Activated T-cell treated with anti-CD3 and anti-CD28 coated beads, Interleukin-2, amount 50 U/mL, for 72 hours (primary cell): ENCODE measurements around the gene GPR107. TPM values are rescaled to one million over a fixed set of nuclear protein-coding genes. Genes with fewer than 3 reads are reported as not detected.
"Not testable (repeated sequence)": the region's sequence is repeated elsewhere in the genome, so short reads cannot be mapped to it uniquely, and the experiment has no call there.

Experiments
- ATAC-seq, 2 donors: fragments of 150-1000 bp; cut with Tn5 transposase; replicated peaks in 1 of 2; 2 replicates each; pipeline ENCODE4 v1.10.0; 2021; ENCODE audit warnings: moderate library complexity in 2 of 2, mild to moderate bottlenecking in 1 of 2
- DNase-seq, 2 donors: peaks; one replicate each; pipeline ENCODE4 v3.0.0; 2021 to 2022; ENCODE audit warnings: mixed read lengths in 1 of 2
- H3K27ac Mint-ChIP-seq: one replicate; pipeline ENCODE4 v1.8.0; 2022; ENCODE audit warnings: mild to moderate bottlenecking, moderate library complexity, mixed read lengths
- H3K27me3 Mint-ChIP-seq: one replicate; pipeline ENCODE4 v1.8.0; 2022; ENCODE audit warnings: low read depth, mixed read lengths
- H3K36me3 Mint-ChIP-seq, 2 donors: one replicate each; pipeline ENCODE4 v1.8.0; 2022; ENCODE audit warnings: mixed read lengths in 2 of 2, mild to moderate bottlenecking in 1 of 2; ENCODE audit not compliant: insufficient read depth in 2 of 2
- H3K4me1 Mint-ChIP-seq: one replicate; pipeline ENCODE4 v1.8.0; 2022; ENCODE audit warnings: low read depth, mixed read lengths
- H3K4me3 Mint-ChIP-seq, 2 donors: one replicate each; pipeline ENCODE4 v1.8.0; 2022; ENCODE audit warnings: mild to moderate bottlenecking in 2 of 2, mixed read lengths in 2 of 2, moderate library complexity in 2 of 2
- H3K9me3 Mint-ChIP-seq, 2 donors: one replicate each; pipeline ENCODE4 v1.8.0; 2022; ENCODE audit warnings: mixed read lengths in 2 of 2
- total RNA-seq, 2 donors: library from RNA; stranded (reverse); gene quantifications; one replicate each; pipeline ENCODE4 v1.2.3, GENCODE V29; 2022

The GPR107 gene
- total RNA-seq, 2 donors from 2014 or later: 27.3 to 31.7 TPM

GRCh38 chr9:130021123-130021522, 32.6 kb upstream of the GPR107 start:
- DNase-seq (no peak), ATAC-seq (no peak)
- Mint-ChIP-seq H3K4me3 (peak overlapping the region; percentile 72 to 84), H3K4me1 (peaks cover 99% of the 10 kb centered on the region), H3K27me3 (no peaks in the 10 kb centered on the region), H3K27ac (peak overlapping the region; percentile 88), H3K36me3 (peaks cover 11 to 26% of the 10 kb centered on the region in 2 donors), H3K9me3 (no peaks in the 10 kb centered on the region)

GRCh38 chr9:130021842-130022241, 31.9 kb upstream of the GPR107 start:
- Mint-ChIP-seq H3K36me3 (peaks cover 9 to 22% of the 10 kb centered on the region in 2 donors), H3K27ac (peak overlapping the region; percentile 88), H3K4me3 (peak overlapping the region; percentile 75 to 94), H3K4me1 (peaks cover 99% of the 10 kb centered on the region)
- not testable (repeated sequence) for DNase-seq, ATAC-seq, H3K27me3 Mint-ChIP-seq, H3K9me3 Mint-ChIP-seq

- H3K36me3 Mint-ChIP-seq: peaks cover 9 to 22% of the 10 kb centered on the region in 2 donors
- no peaks in the 10 kb centered on the region for H3K27me3 Mint-ChIP-seq
- peak overlapping the region; percentile 75 to 94 for H3K4me3 Mint-ChIP-seq
- DNase-seq (no peak), ATAC-seq (no peak)
- peaks cover 99% of the 10 kb centered on the region for H3K4me1 Mint-ChIP-seq
- peak overlapping the region; percentile 88 for H3K27ac Mint-ChIP-seq
- H3K9me3 Mint-ChIP-seq: no peaks in the 10 kb centered on the region
Measured at GRCh38 chr9:130022566-130023143, 31.1 kb upstream of the GPR107 start.

GRCh38 chr9:130023144-130023787, 30.4 kb upstream of the GPR107 start:
- Mint-ChIP-seq H3K36me3 (peaks cover 9 to 27% of the 10 kb centered on the region in 2 donors), H3K27ac (peak overlapping the region; percentile 88), H3K4me1 (peaks cover 99% of the 10 kb centered on the region), H3K4me3 (peak overlapping the region; percentile 75 to 94), H3K9me3 (no peaks in the 10 kb centered on the region), H3K27me3 (no peaks in the 10 kb centered on the region)
- ATAC-seq (peak; percentile 49 to 61), DNase-seq (peak; percentile 37 to 44)

GRCh38 chr9:130023994-130024596, 29.6 kb upstream of the GPR107 start:
- no peaks in the 10 kb centered on the region for H3K9me3 Mint-ChIP-seq
- no peaks in the 10 kb centered on the region for H3K27me3 Mint-ChIP-seq
- DNase-seq: no peak
- H3K4me3 Mint-ChIP-seq: peak overlapping the region; percentile 78 to 94
- ATAC-seq: no peak
- H3K4me1 Mint-ChIP-seq: peaks cover 100% of the 10 kb centered on the region
- H3K27ac Mint-ChIP-seq: peak overlapping the region; percentile 99
- H3K36me3 Mint-ChIP-seq: peaks cover 9 to 27% of the 10 kb centered on the region in 2 donors

- peak overlapping the region; percentile 78 to 94 for H3K4me3 Mint-ChIP-seq
Measured at GRCh38 chr9:130024597-130024994, 29.1 kb upstream of the GPR107 start.

GRCh38 chr9:130026583-130027340, 26.9 kb upstream of the GPR107 start:
- Mint-ChIP-seq H3K27me3 (no peaks in the 10 kb centered on the region), H3K9me3 (no peaks in the 10 kb centered on the region), H3K4me1 (peaks cover 100% of the 10 kb centered on the region), H3K36me3 (peaks cover 10 to 24% of the 10 kb centered on the region in 2 donors), H3K4me3 (peak overlapping the region; percentile 78 to 94), H3K27ac (peak overlapping the region; percentile 99)
- DNase-seq: no peak
- ATAC-seq: peak; percentile 0 to 7

More at GRCh38 chr9:130024597-130024994, 29.1 kb upstream of the GPR107 start:
- Mint-ChIP-seq H3K27ac (peak overlapping the region; percentile 99), H3K36me3 (peaks cover 9 to 30% of the 10 kb centered on the region in 2 donors), H3K9me3 (no peaks in the 10 kb centered on the region), H3K27me3 (no peaks in the 10 kb centered on the region), H3K4me1 (peaks cover 100% of the 10 kb centered on the region)
- DNase-seq (no peak), ATAC-seq (no peak)

- H3K4me3 Mint-ChIP-seq: peak overlapping the region; percentile 78 to 94
Measured at GRCh38 chr9:130027533-130028365, 26.0 kb upstream of the GPR107 start.

GRCh38 chr9:130028493-130029222, 25.0 kb upstream of the GPR107 start:
- ATAC-seq (no peak), DNase-seq (peak in 1 of 2 donors; percentile 8)
- no peaks in the 10 kb centered on the region for H3K9me3 Mint-ChIP-seq
- peaks cover 100% of the 10 kb centered on the region for H3K4me1 Mint-ChIP-seq
- no peaks in the 10 kb centered on the region for H3K27me3 Mint-ChIP-seq
- peak overlapping the region; percentile 93 to 94 for H3K4me3 Mint-ChIP-seq
- peaks cover 8 to 26% of the 10 kb centered on the region in 2 donors for H3K36me3 Mint-ChIP-seq
- H3K27ac Mint-ChIP-seq: peak overlapping the region; percentile 99

More at GRCh38 chr9:130027533-130028365, 26.0 kb upstream of the GPR107 start:
- H3K4me1 Mint-ChIP-seq: peaks cover 100% of the 10 kb centered on the region
- DNase-seq: no peak
- peak overlapping the region; percentile 99 for H3K27ac Mint-ChIP-seq
- ATAC-seq: peak in 1 of 2 donors; percentile 1
- H3K27me3 Mint-ChIP-seq: no peaks in the 10 kb centered on the region
- no peaks in the 10 kb centered on the region for H3K9me3 Mint-ChIP-seq
- H3K36me3 Mint-ChIP-seq: peaks cover 10 to 26% of the 10 kb centered on the region in 2 donors

GRCh38 chr9:130029223-130029973, 24.3 kb upstream of the GPR107 start:
- H3K4me1 Mint-ChIP-seq: peaks cover 100% of the 10 kb centered on the region
- peak overlapping the region; percentile 93 to 94 for H3K4me3 Mint-ChIP-seq
- H3K27me3 Mint-ChIP-seq: no peaks in the 10 kb centered on the region
- peak; percentile 50 to 63 for ATAC-seq
- H3K36me3 Mint-ChIP-seq: peaks cover 8 to 27% of the 10 kb centered on the region in 2 donors
- DNase-seq: peak; percentile 54 to 66
- peak overlapping the region; percentile 99 for H3K27ac Mint-ChIP-seq
- H3K9me3 Mint-ChIP-seq: no peaks in the 10 kb centered on the region

GRCh38 chr9:130030651-130031127, 23.0 kb upstream of the GPR107 start:
- peak in 1 of 2 donors; percentile 7 for ATAC-seq
- peak overlapping the region; percentile 99 for H3K27ac Mint-ChIP-seq
- peaks cover 100% of the 10 kb centered on the region for H3K4me1 Mint-ChIP-seq
- H3K4me3 Mint-ChIP-seq: peak overlapping the region; percentile 93 to 94
- H3K9me3 Mint-ChIP-seq: no peaks in the 10 kb centered on the region
- DNase-seq: no peak
- no peaks in the 10 kb centered on the region for H3K27me3 Mint-ChIP-seq
- H3K36me3 Mint-ChIP-seq: peaks cover 10 to 31% of the 10 kb centered on the region in 2 donors
